Fibroblast of skin of abdomen (primary cell): Measurements from ENCODE around the gene WAPL. TPM values are rescaled to one million over a fixed set of nuclear protein-coding genes. Genes with fewer than 3 reads are reported as not detected.
A peak's percentile ranks its signal among the peaks of the same experiment; 100 is the strongest.
"Not testable (repeated sequence)": the region's sequence is repeated elsewhere in the genome, so short reads cannot be mapped to it uniquely, and the experiment has no call there.

ENCODE experiments used
- DNase-seq: peaks from one replicate; pipeline ENCODE4 v3.0.0-alpha.2; 2013
- polyA plus RNA-seq, 2 experiments: library from polyadenylated mRNA; unstranded; fragments of 120-200 nt; gene quantifications; one replicate each; pipeline ENCODE4 v1.2.1, GENCODE V29; 2013; ENCODE audit not compliant: insufficient read length in 2 of 2

WAPL gene, protein sequence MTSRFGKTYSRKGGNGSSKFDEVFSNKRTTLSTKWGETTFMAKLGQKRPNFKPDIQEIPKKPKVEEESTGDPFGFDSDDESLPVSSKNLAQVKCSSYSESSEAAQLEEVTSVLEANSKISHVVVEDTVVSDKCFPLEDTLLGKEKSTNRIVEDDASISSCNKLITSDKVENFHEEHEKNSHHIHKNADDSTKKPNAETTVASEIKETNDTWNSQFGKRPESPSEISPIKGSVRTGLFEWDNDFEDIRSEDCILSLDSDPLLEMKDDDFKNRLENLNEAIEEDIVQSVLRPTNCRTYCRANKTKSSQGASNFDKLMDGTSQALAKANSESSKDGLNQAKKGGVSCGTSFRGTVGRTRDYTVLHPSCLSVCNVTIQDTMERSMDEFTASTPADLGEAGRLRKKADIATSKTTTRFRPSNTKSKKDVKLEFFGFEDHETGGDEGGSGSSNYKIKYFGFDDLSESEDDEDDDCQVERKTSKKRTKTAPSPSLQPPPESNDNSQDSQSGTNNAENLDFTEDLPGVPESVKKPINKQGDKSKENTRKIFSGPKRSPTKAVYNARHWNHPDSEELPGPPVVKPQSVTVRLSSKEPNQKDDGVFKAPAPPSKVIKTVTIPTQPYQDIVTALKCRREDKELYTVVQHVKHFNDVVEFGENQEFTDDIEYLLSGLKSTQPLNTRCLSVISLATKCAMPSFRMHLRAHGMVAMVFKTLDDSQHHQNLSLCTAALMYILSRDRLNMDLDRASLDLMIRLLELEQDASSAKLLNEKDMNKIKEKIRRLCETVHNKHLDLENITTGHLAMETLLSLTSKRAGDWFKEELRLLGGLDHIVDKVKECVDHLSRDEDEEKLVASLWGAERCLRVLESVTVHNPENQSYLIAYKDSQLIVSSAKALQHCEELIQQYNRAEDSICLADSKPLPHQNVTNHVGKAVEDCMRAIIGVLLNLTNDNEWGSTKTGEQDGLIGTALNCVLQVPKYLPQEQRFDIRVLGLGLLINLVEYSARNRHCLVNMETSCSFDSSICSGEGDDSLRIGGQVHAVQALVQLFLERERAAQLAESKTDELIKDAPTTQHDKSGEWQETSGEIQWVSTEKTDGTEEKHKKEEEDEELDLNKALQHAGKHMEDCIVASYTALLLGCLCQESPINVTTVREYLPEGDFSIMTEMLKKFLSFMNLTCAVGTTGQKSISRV (N-terminal part only)
- polyA plus RNA-seq (2013, experiment 1 of 2; ENCODE audit: insufficient read length) = 28.9 TPM
- 26.3 TPM for polyA plus RNA-seq (2013, experiment 2 of 2; ENCODE audit: insufficient read length)

DNA sequence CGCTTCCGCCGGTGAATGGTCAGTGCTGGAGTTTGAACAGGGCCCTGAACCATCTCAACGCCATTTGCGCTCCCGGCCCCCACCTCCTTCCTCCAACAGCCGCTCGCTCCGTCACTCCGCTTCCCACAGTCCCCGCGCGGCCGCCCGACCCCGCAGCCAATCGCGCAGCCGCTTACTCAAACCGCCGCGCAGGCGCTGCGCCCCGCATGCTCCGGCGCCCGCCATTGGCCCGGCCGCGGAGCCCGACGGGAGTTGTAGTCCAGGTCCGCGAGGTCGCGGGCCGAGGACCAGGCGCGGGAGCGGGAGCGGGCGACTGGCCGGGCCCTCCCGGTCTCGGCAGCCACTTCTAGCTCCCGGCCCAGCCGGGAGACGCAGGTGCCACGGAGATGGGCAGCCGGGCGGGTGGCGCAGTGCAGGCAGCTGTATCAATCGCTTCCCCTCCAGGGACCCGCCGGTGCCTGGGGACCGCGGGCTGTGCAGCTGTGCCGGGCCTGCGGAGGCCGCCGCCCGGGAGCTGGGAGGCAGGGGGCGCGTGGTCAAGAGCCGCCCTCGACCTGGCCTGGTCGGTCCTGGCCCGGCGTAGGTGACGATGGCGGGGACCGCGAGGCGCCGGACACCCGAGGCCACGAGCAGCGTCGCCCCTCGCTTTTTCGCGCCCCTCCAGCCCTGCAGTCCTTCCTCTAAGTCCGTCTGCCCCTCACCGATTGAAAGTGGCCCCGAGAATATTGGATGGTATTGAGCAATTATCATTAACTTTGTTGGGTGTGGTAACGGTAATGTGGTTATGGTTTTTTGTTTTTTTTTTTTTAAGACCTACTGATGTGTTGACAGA is at the start of gene WAPL:
WAPL (minus strand) TSS at position 115 of the 832 bp plus-strand sequence. CDS start 3,723 bp downstream, outside the sequence.
- DNase-seq = peak; percentile 91

DNA sequence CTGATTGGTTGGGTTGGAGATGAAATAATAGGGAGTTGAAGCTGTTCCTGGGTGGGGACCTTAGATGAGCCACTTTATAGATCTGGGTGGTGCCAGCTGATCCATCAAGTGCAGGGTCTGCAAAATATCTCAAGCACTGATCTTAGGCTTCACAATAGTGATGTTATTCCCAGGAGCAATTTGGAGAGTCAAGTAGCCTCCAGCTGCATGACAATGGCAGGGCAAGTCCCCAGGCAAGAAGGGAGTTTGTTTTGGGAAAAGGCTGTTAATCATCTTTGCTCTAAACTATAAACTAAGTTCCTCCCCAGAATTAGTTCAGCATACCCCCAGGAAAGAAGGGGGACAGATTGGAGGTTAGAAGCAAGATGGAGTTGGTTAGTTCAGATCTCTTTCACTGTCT is 47.7 kb upstream of the WAPL start:
- DNase-seq = no peak

DNA sequence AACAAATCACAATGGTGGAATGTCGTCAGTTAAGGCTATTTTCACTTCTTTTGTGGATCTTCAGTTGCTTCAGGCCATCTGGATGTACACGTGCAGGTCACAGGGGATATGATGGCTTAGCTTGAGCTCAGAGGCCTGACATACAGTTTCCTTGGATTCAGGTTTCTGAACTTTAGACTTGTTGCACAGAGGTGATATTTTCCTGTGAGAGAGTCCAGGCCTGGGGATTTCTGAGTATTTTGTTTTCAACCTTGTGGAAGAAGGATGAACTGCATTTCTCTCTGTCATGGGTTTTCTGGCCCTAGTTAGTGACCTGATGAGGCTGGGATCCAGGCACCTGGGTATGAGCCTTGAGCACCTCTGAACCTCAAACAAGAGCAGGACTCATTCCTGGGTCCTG is 44.9 kb upstream of the WAPL start:
- DNase-seq = not testable (repeated sequence)

DNA sequence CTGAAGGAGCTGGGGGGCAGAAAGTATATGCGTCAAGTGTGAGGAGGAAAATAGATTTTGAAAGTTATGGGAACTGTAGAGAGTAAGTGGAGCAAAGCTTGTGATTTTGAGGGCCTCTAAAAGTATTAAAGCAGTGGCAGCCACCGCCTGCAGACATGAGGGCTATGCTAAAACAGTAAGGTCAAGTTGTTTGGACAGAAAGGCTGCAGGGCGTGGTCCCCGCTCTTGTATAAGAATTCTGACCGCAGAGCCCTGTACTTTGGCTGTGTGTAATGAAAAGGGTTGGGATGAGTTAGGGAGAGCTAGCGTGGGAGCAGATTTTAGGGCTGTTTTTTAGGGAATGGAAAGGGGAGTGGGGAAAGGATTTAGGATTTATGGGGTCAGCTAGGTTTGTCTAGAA is 41.7 kb upstream of the WAPL start:
- not testable (repeated sequence) for DNase-seq

DNA sequence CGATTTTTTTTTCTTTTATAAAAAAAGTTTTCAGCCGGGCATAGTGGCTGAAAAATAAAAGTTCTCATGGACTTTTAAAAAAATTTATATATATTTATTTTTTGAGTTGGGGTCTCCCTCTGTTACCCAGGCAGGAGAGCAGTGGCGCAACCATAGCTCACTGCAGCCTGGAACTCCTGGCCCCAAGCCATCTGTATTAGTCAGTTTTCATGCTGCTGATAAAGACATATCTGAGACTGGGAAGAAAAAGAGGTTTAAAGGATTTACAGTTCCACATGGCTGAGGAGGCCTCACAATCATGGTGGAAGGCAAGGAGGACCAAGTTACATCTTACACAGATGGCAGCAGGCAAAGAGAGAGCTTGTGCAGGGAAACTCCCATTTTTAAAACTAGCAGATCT is 37.1 kb upstream of the WAPL start:
- peak; percentile 10 for DNase-seq

DNA sequence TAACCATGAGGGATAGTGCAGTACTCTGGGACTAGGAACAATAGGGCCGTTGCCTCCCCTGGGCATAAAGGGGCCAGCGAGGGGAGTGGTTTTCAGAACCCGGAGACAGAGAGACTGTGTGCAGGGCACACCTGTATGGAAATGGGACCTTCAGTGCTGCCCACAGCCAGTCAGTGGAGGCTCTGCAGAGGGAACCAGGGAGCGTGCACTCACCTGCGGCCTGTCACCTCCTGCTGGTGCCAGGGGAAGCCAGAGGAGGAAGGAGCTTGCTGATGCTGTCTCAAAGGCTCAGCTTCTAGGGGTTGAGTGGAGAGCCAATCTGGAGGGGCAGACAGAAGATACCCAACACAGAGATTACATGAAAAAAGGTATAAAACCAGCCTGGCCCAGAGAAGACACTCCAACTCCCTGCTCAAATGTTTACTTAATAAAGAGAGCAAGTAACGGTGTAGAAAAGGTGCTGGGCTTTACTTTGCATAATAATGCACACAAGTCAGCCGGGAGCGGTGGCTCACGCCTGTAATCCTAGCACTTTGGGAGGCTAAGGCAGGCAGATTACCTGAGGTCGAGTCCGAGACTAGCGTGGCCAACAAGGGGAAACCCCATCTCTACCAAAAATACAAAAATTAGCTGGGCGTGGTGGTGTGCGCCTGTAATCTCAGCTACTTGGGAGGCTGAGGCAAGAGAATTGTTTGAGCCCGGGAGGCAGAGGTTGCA is 35.5 kb upstream of the WAPL start:
- DNase-seq = no peak

DNA sequence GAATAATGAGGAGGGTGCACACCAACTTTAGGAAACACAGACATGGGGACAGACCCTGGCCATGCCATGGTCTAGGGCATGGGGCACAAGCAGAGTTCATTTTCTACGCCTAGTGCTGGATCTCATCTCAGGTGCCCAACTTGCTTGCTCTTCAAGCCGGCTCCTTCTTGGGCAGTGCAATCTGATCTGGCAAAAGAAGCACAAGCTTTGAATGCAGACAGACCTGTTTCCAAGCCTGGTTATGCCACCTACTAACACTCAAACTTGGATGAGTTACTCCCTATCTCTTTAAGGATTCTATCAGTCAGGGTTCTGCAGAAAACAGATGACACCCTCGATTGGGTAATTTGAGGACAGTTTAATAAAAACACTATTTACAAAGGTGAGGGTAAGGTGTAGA is 34.9 kb upstream of the WAPL start:
- no peak for DNase-seq

DNA sequence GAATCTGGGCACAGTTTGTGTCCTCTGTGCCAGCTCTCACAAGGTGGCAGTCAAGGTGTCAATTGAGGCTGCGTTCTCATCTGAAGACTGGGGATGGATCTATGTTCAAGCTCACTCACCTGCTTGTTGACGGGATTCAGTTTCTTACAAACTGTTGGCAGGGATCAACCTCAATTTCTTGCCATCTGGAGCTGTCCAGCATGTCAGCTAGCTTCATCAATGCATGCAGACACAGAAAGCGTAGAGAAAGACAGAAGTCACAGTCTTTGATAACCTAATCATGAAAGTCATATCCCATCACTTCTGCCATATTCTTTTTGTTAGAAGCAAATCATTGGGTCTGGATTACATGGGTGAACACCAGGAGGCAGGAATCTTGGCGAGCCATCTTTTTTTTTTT is 32.0 kb upstream of the WAPL start:
- DNase-seq = no peak

DNA sequence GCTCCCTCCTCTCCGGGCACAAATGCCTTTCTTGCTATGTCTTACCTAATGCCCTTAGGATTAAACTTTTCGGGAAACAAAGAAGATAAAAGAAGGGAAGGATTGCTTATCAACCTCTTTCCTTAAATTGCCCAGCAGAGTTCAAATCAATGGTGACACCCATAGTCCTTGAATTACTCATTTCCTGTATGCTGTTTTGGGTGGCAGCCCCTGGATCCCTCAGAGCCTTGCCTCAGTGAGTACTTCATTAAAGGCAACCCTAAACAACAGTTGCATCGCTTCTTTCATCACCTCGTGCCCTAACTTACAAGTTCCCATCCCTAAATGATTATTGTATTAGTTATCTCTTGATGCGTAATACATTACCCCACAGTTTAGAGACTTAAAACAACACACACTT is 31.6 kb upstream of the WAPL start:
- DNase-seq = no peak

DNA sequence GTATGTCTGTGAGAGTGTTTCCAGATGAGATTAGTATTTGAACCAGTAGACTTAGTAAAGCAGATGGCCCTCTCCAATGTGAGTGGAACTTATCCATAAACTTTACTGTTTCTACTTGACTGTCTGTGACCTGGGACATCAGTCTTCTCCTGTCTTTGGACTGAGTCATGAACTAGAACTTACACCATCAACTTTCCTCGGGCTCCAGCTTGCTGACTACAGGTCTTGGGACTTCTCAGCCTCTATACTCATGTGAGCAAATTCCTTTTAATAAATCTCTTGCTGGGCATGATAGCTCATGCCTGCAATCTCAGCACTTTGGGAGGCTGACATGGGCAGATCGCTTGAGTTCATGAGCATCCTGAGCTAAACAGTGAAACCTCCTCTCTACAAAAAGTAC is 25.7 kb upstream of the WAPL start:
- DNase-seq = no peak

DNA sequence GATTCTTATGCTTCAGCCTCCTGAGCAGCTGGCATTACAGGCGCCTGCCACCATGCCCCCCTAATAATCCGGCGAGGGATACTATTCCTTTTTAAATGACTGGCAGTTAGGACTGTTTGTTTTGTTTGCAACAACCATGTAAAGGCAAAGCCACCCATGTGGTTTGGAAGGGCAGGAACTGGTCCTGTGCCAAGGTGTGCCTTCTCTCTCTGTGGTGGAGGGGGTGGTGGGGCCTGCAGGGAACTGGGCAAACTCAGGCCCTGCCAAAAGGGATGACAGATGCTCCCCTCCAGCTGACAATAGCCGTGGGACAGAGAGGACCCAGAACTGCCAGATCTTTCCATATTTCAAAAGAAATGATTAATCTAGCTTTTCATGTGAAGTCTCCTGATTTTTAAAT is 23.5 kb upstream of the WAPL start:
- no peak for DNase-seq

DNA sequence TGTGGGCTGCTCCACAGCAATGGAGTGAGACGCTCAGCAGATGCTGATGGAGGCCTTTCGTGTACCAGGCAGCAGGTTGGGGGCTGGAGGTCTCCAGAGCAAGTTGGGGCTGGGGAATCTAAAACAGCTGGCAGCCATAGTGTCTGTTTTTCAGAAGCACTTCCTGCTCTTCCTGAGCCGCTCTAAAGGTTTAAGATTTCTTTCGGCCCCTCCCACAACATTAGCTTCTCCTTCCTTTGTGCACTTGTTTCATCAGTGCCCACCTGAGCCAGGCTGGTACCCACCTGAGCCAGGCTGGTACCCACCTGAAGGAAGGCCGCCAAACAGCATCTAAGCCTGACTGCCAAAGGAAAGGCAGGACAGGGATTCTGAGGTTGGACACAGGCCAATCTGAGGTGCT is 18.4 kb upstream of the WAPL start:
- DNase-seq = no peak

DNA sequence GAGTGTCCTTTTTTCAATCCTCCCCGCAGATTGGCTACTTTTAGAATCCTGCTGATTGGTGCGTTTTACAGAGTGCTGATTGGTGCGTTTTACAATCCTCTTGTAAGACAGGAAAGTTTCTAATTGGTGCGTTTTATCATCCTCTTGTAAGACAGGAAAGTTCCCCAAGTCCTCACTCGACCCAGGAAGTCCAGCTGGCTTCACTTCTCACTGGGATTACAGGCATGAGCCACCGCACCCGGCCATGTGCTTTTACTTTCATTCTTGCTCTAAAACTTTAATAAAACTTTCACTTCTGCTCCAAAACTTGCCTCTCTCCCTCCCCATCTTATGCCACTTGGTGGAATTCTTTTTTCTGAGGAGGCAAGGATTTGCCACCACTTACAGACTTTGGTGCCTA is 17.0 kb upstream of the WAPL start:
- no peak for DNase-seq

DNA sequence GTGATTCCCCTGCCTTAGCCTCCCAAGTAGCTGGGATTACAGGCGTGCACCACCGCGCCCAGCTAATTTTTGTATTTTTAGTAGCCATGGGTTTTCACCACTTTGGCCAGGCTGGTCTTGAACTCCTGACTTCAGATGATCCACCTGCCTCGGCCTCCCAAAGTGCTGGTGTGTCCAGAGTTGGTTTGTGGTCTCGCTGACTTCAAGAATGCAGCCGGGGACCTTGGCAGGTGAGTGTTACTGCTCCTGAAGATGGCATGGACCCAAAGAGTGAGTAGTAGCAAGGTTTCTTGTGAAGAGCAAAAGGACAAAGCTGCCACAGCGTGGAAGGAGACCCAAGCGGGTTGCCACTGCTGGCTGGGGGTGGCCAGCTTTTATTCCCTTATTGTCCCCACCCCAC is 16.4 kb upstream of the WAPL start:
- not testable (repeated sequence) for DNase-seq

DNA sequence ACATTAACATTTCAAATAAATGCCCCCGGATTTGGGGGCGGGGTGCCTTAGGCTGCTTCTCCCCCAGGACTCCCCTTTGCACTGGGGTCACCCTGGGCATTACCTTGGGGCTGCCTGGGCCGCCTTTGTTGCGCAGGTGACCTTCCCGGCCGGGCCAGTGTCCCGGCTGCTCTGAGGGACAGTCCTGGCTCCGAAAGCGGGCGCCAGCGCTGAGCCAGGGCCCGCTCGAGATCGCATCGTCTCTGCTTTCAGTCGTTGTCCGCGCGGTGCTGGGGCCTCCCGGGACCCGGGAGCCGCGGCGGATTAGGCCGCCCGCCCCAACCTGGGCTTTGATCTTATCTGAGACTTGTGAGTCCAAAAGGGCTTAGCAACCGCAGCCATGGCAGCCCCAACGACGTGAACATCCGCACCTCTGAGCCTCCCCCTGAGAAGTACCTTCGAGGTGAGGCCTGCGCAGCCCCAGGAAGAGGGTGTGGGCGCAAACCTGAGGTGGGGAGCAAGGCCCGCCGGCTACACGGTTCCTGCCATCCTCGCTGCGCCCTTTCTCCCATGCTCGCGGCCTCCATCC is 14.8 kb upstream of the WAPL start:
- DNase-seq = no peak

DNA sequence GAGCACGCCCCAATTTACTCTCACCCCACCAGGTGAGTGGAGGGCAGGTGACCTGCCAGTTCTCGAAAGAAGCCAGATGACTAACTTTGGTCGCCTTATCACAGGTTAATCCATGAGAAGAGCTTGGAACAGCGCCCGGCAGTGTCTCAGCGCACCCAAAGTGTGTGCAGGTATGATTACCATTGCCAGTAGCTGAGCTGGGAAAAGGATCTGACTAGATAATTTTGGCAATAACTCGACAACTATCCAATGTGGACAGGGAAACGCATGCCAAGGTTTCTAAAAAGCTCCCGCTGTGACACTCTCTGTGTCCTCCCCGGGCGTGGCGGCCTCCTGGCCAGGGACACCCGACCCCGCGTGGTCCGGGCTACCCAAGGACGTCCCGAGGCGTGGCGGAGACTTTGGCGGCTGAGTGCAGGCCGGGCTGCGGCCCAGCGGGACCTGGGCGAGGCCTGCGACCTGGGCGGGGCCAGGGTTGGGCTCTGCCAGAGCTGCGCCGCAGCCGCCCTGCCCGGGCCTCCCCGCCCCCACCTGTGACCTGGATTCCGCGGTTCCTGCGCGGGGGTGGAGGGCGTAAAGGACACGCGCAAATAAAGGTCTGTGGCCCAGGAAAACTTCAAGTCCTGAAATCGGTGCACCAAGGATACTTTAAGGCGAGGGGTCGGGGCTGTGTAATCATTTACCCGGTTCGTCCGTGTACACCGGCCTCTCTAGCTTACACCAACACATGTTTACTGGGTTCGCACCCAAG is 13.7 kb upstream of the WAPL start:
- DNase-seq = no peak

DNA sequence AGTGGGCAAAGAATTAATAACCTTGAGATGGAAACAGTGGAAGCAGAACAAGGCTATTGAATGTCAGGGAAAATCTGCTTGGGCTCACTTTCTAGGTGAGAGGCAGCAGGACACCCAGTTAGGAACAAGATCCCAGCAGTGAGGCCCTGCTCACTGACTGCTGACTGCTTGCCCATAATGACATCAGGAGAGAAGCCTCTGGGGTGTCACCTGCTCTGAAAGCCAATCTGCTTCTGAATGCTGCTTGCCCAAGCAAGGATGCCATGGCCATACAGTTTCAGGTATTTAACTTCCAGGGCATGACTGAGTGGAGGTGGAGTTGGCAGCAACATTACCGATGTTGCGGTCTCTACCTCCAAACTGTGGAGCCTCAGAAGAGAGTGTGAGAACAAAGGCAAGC is 11.7 kb upstream of the WAPL start:
- no peak for DNase-seq

DNA sequence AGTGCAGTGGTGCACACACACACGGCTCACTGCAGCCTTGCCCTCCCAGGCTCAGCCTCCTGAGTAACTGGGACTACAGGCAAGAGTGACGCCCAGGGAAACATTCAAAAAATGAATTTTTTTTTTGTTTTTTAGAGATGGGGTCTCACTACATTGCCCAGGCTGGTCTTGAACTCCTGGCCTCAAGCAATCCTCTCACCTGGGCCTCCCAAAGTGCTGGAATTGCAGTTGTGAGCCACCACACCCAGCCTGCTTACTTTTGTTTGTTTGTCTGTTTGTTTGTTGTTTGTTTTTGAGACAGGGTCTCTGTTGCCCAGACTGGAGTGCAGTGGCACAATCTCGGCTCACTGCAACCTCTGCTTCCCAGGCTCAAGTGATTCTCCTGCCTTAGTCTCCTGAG is 7.1 kb upstream of the WAPL start:
- DNase-seq = not testable (repeated sequence)

DNA sequence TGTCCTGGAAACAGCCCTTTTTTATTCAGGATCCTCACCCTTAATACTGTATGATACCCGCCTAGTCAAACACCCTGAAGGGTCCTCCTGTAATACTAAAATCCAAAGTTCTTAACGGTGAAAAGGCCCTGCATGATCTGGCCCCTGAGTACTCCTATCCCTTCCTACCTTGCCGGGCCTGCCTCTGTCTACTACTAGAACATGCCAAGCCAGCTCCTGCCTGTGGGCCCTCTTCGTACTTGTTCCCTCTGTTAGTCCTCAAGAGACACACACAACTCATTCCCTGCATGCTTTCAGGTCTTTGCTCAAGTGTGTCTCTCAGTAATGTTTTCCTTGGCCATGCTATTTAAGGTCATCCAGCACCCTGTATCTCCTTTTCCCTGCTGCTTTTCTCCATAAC is 5.0 kb upstream of the WAPL start:
- DNase-seq = no peak

DNA sequence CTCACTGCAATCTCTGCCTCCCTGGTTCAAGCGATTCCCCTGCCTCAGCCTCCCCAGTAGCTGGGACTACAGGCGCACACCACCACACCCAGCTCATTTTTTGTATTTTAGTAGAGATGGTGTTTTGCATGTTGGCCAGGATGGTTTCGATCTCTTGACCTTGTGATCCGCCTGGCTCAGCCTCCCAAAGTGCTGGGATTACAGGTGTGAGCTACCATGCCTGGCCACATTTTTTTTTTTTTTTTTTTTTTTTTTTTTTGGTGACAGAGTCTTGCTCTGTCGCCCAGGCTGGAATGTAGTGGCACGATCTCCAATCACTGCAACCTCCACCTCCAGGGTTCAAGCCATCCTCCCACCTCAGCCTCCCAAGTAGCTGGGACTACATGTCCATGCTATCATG is 4.1 kb upstream of the WAPL start:
- not testable (repeated sequence) for DNase-seq
